Skeletal muscle cell (primary cell): Measurements from ENCODE around the gene USP21.
A peak's percentile ranks its signal among the peaks of the same experiment; 100 is the strongest.

Source experiments
- DNase-seq: peaks from one replicate; pipeline ENCODE4 v3.0.0-alpha.2; 2010; ENCODE audit warnings: low read depth
- H3K4me3 ChIP-seq: 2 replicates; pipeline ENCODE4 v1.5.1; 2011; ENCODE audit warnings: low read depth, mild to moderate bottlenecking, control low read depth, low read length, moderate library complexity

Gene USP21

GRCh38 chr1:161185732-161186311 lies 26.5 kb downstream of the USP21 start:
- no peak for DNase-seq
- H3K4me3 ChIP-seq = no peak overlapping the region

- DNase-seq = no peak
- no peak overlapping the region for H3K4me3 ChIP-seq
Measured at GRCh38 chr1:161187311-161187710, 28.0 kb downstream of the USP21 start.

- no peak for DNase-seq
- H3K4me3 ChIP-seq = no peak overlapping the region
Measured at GRCh38 chr1:161188381-161188780, 29.1 kb downstream of the USP21 start.

- no peak overlapping the region for H3K4me3 ChIP-seq
- DNase-seq = no peak
Measured at GRCh38 chr1:161189036-161189435, 29.7 kb downstream of the USP21 start.

- no peak overlapping the region for H3K4me3 ChIP-seq
- DNase-seq = no peak
Measured at GRCh38 chr1:161190962-161191521, 31.7 kb downstream of the USP21 start.

- no peak for DNase-seq
- no peak overlapping the region for H3K4me3 ChIP-seq
Measured at GRCh38 chr1:161191971-161192370, 32.7 kb downstream of the USP21 start.

GRCh38 chr1:161192476-161193465 lies 33.5 kb downstream of the USP21 start:
- no peak overlapping the region for H3K4me3 ChIP-seq
- DNase-seq = no peak

- DNase-seq = no peak
- no peak overlapping the region for H3K4me3 ChIP-seq
Measured at GRCh38 chr1:161193561-161194235, 34.4 kb downstream of the USP21 start.

GRCh38 chr1:161195171-161195570 lies 35.9 kb downstream of the USP21 start:
- H3K4me3 ChIP-seq = no peak overlapping the region
- DNase-seq = no peak

GRCh38 chr1:161196111-161196510 lies 36.8 kb downstream of the USP21 start:
- H3K4me3 ChIP-seq = no peak overlapping the region
- DNase-seq = no peak

- H3K4me3 ChIP-seq = peak overlapping the region; percentile 47
- peak; percentile 65 for DNase-seq
Measured at GRCh38 chr1:161196521-161197451, 37.5 kb downstream of the USP21 start.

GRCh38 chr1:161197560-161198193 lies 38.4 kb downstream of the USP21 start:
- peak overlapping the region; percentile 47 for H3K4me3 ChIP-seq
- no peak for DNase-seq

- DNase-seq = no peak
- H3K4me3 ChIP-seq = peak overlapping the region; percentile 47
Measured at GRCh38 chr1:161198194-161198896, 39.0 kb downstream of the USP21 start.

GRCh38 chr1:161198897-161199431 lies 39.7 kb downstream of the USP21 start, which contains the start of gene ADAMTS4:
Gene ADAMTS4, minus strand, starts transcription at chr1:161199054. Its CDS starts 427 bp downstream, at chr1:161198627.
- DNase-seq = peak; percentile 68
- H3K4me3 ChIP-seq = peak within 1 kb of the TSS; percentile 47

- H3K4me3 ChIP-seq = no peak overlapping the region
- no peak for DNase-seq
Measured at GRCh38 chr1:161199506-161200139, 40.3 kb downstream of the USP21 start.

GRCh38 chr1:161200421-161200991 lies 41.2 kb downstream of the USP21 start:
- no peak overlapping the region for H3K4me3 ChIP-seq
- no peak for DNase-seq
